Fibroblast of lung (primary cell): ENCODE results near the gene SFSWAP.

Experiments used
- EZH2 ChIP-seq: IDR thresholded peaks from 2 replicates; pipeline ENCODE4 v1.5.1; 2012; ENCODE audit warnings: low read length, control low read depth, mild to moderate bottlenecking; ENCODE audit errors: missing control alignments
- TF ChIP-seq, protein P1 (sequence below), 2 donors: IDR thresholded peaks in 1 of 2; conservative IDR thresholded peaks in 1 of 2; 1 replicate in 1 of 2; 2 replicates in 1 of 2; pipeline ENCODE4 v1.5.1; 2011 to 2012; ENCODE audit warnings: low read length in 2 of 2, control low read depth in 1 of 2, inconsistent platforms in 1 of 2, low read depth in 1 of 2, mild to moderate bottlenecking in 1 of 2

DNA sequence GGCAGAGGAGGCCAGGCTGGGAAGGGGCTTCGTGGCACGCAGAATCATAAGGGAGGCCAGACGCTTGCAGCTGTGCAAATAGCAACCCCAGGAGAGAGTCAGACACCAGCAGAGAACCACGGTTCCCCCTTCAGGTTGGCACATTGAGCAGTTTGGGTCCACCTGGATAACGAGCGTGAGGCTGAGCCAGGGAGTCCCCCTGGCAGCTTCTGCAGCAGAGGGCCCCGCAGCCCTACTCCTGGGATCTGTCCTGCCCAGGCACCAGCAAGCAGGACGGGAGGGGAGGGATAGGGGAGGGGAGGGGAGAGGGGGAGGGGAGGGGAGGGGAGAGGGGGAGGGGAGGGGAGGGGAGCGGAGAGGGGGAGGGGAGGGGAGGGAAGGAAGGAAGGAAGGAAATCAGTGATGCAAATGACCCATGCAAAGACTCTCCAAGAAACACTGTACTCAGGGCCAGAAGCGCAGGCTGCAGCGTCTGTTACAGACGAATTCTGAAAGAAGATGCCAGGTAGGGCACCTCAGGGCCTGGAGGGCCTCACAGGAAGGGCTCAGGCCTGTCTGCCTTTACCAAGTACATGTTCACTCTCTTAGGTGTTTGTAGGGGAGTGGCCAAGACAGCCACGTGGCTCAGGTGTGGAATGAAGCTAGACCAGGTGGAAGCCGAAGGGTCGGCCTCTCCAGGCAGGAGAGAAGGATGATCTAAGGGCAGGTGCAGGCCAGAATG is 85.0 kb downstream of the SFSWAP start:
- TF ChIP-seq, protein P1, sequence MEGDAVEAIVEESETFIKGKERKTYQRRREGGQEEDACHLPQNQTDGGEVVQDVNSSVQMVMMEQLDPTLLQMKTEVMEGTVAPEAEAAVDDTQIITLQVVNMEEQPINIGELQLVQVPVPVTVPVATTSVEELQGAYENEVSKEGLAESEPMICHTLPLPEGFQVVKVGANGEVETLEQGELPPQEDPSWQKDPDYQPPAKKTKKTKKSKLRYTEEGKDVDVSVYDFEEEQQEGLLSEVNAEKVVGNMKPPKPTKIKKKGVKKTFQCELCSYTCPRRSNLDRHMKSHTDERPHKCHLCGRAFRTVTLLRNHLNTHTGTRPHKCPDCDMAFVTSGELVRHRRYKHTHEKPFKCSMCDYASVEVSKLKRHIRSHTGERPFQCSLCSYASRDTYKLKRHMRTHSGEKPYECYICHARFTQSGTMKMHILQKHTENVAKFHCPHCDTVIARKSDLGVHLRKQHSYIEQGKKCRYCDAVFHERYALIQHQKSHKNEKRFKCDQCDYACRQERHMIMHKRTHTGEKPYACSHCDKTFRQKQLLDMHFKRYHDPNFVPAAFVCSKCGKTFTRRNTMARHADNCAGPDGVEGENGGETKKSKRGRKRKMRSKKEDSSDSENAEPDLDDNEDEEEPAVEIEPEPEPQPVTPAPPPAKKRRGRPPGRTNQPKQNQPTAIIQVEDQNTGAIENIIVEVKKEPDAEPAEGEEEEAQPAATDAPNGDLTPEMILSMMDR (conservative IDR thresholded peaks at IDR 0.05 in 1 of 2, IDR thresholded peaks at IDR 0.05 in 1 of 2; ENCODE audit: low read depth in 1 of 2, low read length in 2 of 2) = no peak
- no peak for TF ChIP-seq EZH2
